HEK293 (cell line): ENCODE data around the gene COMP.

Experiments used
- ATF2 ChIP-seq: fragments of 450-650 bp; formaldehyde crosslinking; IDR thresholded peaks from 2 replicates; pipeline ENCODE4 v1.5.1; 2016; ENCODE audit warnings: missing biosample characterization, missing genetic modification characterization, low read depth
- EGR2 ChIP-seq: fragments of 450-650 bp; formaldehyde crosslinking; IDR thresholded peaks from 2 replicates; pipeline ENCODE4 v1.5.1; 2016; ENCODE audit warnings: low read depth, missing biosample characterization, missing genetic modification characterization
- KLF1 ChIP-seq: fragments of 450-650 bp; formaldehyde crosslinking; IDR thresholded peaks from 2 replicates; pipeline ENCODE4 v1.5.1; 2016; ENCODE audit warnings: missing biosample characterization, missing genetic modification characterization
- KLF9 ChIP-seq: fragments of 450-650 bp; formaldehyde crosslinking; IDR thresholded peaks from 2 replicates; pipeline ENCODE4 v1.5.1; 2016; ENCODE audit warnings: missing biosample characterization, missing genetic modification characterization, low read depth
- MEIS1 ChIP-seq: sonication (generic); formaldehyde crosslinking; IDR thresholded peaks from 2 replicates; pipeline ENCODE4 v1.8.1; 2022; ENCODE audit warnings: missing genetic modification reagents, mild to moderate bottlenecking, borderline replicate concordance
- OVOL3 ChIP-seq: fragments of 450-650 bp; formaldehyde crosslinking; IDR thresholded peaks from 2 replicates; pipeline ENCODE4 v1.5.1; 2016; ENCODE audit warnings: missing biosample characterization, missing genetic modification characterization
- RBAK ChIP-seq: fragments of 450-650 bp; formaldehyde crosslinking; IDR thresholded peaks from 2 replicates; pipeline ENCODE4 v1.5.1; 2016; ENCODE audit warnings: missing biosample characterization, missing genetic modification characterization
- TCF7L2 ChIP-seq: IDR thresholded peaks from 2 replicates; pipeline ENCODE4 v1.6.1; 2011; ENCODE audit warnings: low read depth, mild to moderate bottlenecking, inconsistent platforms, low read length, moderate library complexity, borderline replicate concordance
- ZFHX2 ChIP-seq: fragments of 450-650 bp; formaldehyde crosslinking; conservative IDR thresholded peaks from 2 replicates; pipeline ENCODE4 v1.5.1; 2016; ENCODE audit warnings: missing biosample characterization, missing genetic modification characterization
- ZNF10 ChIP-seq: fragments of 450-650 bp; formaldehyde crosslinking; IDR thresholded peaks from 2 replicates; pipeline ENCODE4 v1.5.1; 2017; ENCODE audit warnings: missing biosample characterization, missing genetic modification characterization
- ZNF114 ChIP-seq: fragments of 450-650 bp; formaldehyde crosslinking; IDR thresholded peaks from 2 replicates; pipeline ENCODE4 v1.5.0; 2017; ENCODE audit warnings: missing biosample characterization, missing genetic modification characterization
- ZNF121 ChIP-seq: fragments of 450-650 bp; formaldehyde crosslinking; IDR thresholded peaks from 2 replicates; pipeline ENCODE4 v1.5.1; 2016; ENCODE audit warnings: missing biosample characterization, missing genetic modification characterization
- ZNF138 ChIP-seq: fragments of 450-650 bp; formaldehyde crosslinking; IDR thresholded peaks from 2 replicates; pipeline ENCODE4 v1.5.1; 2016; ENCODE audit warnings: missing biosample characterization, missing genetic modification characterization, borderline replicate concordance
- ZNF18 ChIP-seq: fragments of 450-650 bp; formaldehyde crosslinking; IDR thresholded peaks from 2 replicates; pipeline ENCODE4 v1.5.1; 2016; ENCODE audit warnings: missing biosample characterization, missing genetic modification characterization
- ZNF513 ChIP-seq: fragments of 450-650 bp; IDR thresholded peaks from 2 replicates; pipeline ENCODE4 v1.5.1; 2018; ENCODE audit warnings: missing biosample characterization, missing genetic modification characterization
- ZNF548 ChIP-seq: fragments of 450-650 bp; formaldehyde crosslinking; IDR thresholded peaks from 2 replicates; pipeline ENCODE4 v1.5.1; 2016; ENCODE audit warnings: missing biosample characterization, missing genetic modification characterization
- ZNF558 ChIP-seq: fragments of 450-650 bp; formaldehyde crosslinking; IDR thresholded peaks from 2 replicates; pipeline ENCODE4 v1.5.1; 2016; ENCODE audit warnings: missing biosample characterization, missing genetic modification characterization
- ZNF585B ChIP-seq: fragments of 450-650 bp; formaldehyde crosslinking; IDR thresholded peaks from 2 replicates; pipeline ENCODE4 v1.5.1; 2016; ENCODE audit warnings: missing biosample characterization, missing genetic modification characterization
- ZNF791 ChIP-seq: fragments of 450-650 bp; formaldehyde crosslinking; IDR thresholded peaks from 2 replicates; pipeline ENCODE4 v1.5.1; 2016; ENCODE audit warnings: missing biosample characterization, missing genetic modification characterization
- ZSCAN4 ChIP-seq: fragments of 450-650 bp; formaldehyde crosslinking; IDR thresholded peaks from 2 replicates; pipeline ENCODE4 v1.5.1; 2017; ENCODE audit warnings: missing biosample characterization, missing genetic modification characterization
- TF ChIP-seq, protein P1 (sequence below): fragments of 450-650 bp; formaldehyde crosslinking; IDR thresholded peaks from 2 replicates; pipeline ENCODE4 v1.5.1; 2016; ENCODE audit warnings: missing biosample characterization, missing genetic modification characterization
- TF ChIP-seq, protein P2 (sequence below): fragments of 450-650 bp; formaldehyde crosslinking; IDR thresholded peaks from 2 replicates; pipeline ENCODE4 v1.5.1; 2016; ENCODE audit warnings: missing biosample characterization, missing genetic modification characterization
- TF ChIP-seq, protein P3 (sequence below): fragments of 450-650 bp; formaldehyde crosslinking; IDR thresholded peaks from 2 replicates; pipeline ENCODE4 v1.5.1; 2016; ENCODE audit warnings: missing biosample characterization, missing genetic modification characterization

COMP gene

GRCh38 chr19:18770663-18771327, 20.3 kb downstream of the COMP start (continued):
- TF ChIP-seq ZNF513 (no peak), ZNF10 (tag by site-specific recombination) (no peak), TCF7L2 (no peak), ZNF558 (tag by site-specific recombination) (no peak), OVOL3 (no peak), MEIS1 (CRISPR knock-in tag) (no peak), KLF9 (tag by site-specific recombination) (peak; percentile 90), KLF1 (tag by site-specific recombination) (peak; percentile 77), ZNF18 (tag by site-specific recombination) (peak; percentile 79), ZNF121 (tag by site-specific recombination) (no peak), ZNF138 (tag by site-specific recombination) (no peak), ZNF791 (tag by site-specific recombination) (no peak), ZNF114 (tag by site-specific recombination) (no peak), ZSCAN4 (tag by site-specific recombination) (peak; percentile 98), ZNF548 (tag by site-specific recombination) (no peak), ZNF585B (tag by site-specific recombination) (no peak), EGR2 (tag by site-specific recombination) (peak; percentile 100), ATF2 (tag by site-specific recombination) (no peak), RBAK (tag by site-specific recombination) (no peak), ZFHX2 (peak; percentile 100)
- TF ChIP-seq, protein P1, sequence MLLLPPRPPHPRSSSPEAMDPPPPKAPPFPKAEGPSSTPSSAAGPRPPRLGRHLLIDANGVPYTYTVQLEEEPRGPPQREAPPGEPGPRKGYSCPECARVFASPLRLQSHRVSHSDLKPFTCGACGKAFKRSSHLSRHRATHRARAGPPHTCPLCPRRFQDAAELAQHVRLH (tag by site-specific recombination) = no peak
- TF ChIP-seq, protein P2, sequence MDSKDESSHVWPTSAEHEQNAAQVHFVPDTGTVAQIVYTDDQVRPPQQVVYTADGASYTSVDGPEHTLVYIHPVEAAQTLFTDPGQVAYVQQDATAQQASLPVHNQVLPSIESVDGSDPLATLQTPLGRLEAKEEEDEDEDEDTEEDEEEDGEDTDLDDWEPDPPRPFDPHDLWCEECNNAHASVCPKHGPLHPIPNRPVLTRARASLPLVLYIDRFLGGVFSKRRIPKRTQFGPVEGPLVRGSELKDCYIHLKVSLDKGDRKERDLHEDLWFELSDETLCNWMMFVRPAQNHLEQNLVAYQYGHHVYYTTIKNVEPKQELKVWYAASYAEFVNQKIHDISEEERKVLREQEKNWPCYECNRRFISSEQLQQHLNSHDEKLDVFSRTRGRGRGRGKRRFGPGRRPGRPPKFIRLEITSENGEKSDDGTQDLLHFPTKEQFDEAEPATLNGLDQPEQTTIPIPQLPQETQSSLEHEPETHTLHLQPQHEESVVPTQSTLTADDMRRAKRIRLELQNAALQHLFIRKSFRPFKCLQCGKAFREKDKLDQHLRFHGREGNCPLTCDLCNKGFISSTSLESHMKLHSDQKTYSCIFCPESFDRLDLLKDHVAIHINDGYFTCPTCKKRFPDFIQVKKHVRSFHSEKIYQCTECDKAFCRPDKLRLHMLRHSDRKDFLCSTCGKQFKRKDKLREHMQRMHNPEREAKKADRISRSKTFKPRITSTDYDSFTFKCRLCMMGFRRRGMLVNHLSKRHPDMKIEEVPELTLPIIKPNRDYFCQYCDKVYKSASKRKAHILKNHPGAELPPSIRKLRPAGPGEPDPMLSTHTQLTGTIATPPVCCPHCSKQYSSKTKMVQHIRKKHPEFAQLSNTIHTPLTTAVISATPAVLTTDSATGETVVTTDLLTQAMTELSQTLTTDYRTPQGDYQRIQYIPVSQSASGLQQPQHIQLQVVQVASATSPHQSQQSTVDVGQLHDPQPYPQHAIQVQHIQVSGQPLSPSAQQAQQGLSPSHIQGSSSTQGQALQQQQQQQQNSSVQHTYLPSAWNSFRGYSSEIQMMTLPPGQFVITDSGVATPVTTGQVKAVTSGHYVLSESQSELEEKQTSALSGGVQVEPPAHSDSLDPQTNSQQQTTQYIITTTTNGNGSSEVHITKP (tag by site-specific recombination) = no peak
- TF ChIP-seq, protein P3, sequence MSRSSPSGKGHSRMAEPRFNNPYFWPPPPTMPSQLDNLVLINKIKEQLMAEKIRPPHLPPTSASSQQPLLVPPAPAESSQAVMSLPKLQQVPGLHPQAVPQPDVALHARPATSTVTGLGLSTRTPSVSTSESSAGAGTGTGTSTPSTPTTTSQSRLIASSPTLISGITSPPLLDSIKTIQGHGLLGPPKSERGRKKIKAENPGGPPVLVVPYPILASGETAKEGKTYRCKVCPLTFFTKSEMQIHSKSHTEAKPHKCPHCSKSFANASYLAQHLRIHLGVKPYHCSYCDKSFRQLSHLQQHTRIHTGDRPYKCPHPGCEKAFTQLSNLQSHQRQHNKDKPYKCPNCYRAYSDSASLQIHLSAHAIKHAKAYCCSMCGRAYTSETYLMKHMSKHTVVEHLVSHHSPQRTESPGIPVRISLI (tag by site-specific recombination) = no peak
